SK-N-SH treated with all-trans-retinoic acid at 6 μM for 48 hours (cell line): ENCODE data around the gene C1orf56.

Source experiments
- CSRNP3 ChIP-seq: fragments of 250-450 bp; sonication (Bioruptor Pico); IDR thresholded peaks from 2 replicates; pipeline ENCODE4 v1.5.1; 2021; ENCODE audit warnings: mild to moderate bottlenecking, moderate library complexity
- ESRRG ChIP-seq: fragments of 250-450 bp; sonication (Bioruptor Pico); IDR thresholded peaks from 2 replicates; pipeline ENCODE4 v1.6.1; 2021; ENCODE audit warnings: mild to moderate bottlenecking
- PATZ1 ChIP-seq: fragments of 250-450 bp; sonication (Bioruptor Pico); IDR thresholded peaks from 2 replicates; pipeline ENCODE4 v1.8.0; 2020; ENCODE audit warnings: mild to moderate bottlenecking, moderate library complexity, borderline replicate concordance
- RARB ChIP-seq: fragments of 250-450 bp; sonication (Bioruptor Pico); IDR thresholded peaks from 2 replicates; pipeline ENCODE4 v1.8.0; 2021; ENCODE audit warnings: mild to moderate bottlenecking, moderate library complexity
- SNAI2 ChIP-seq: fragments of 250-450 bp; sonication (Bioruptor Pico); IDR thresholded peaks from 2 replicates; pipeline ENCODE4 v1.5.0; 2020; ENCODE audit warnings: mild to moderate bottlenecking, moderate library complexity
- TSHZ2 ChIP-seq: fragments of 250-450 bp; sonication (Bioruptor Pico); IDR thresholded peaks from 2 replicates; pipeline ENCODE4 v1.5.0; 2020; ENCODE audit warnings: mild to moderate bottlenecking, moderate library complexity
- ZC3H10 ChIP-seq: fragments of 250-450 bp; sonication (Bioruptor Pico); IDR thresholded peaks from 2 replicates; pipeline ENCODE4 v1.5.1; 2021; ENCODE audit warnings: mild to moderate bottlenecking, moderate library complexity
- ZFP3 ChIP-seq: fragments of 250-450 bp; sonication (Bioruptor Pico); IDR thresholded peaks from 2 replicates; pipeline ENCODE4 v1.5.0; 2020; ENCODE audit warnings: mild to moderate bottlenecking, moderate library complexity
- ZFP30 ChIP-seq: fragments of 450-650 bp; formaldehyde crosslinking; IDR thresholded peaks from 2 replicates; pipeline ENCODE4 v1.5.0; 2022; ENCODE audit warnings: mild to moderate bottlenecking, moderate library complexity
- ZNF70 ChIP-seq: fragments of 450-650 bp; formaldehyde crosslinking; IDR thresholded peaks from 2 replicates; pipeline ENCODE4 v1.5.0; 2020; ENCODE audit warnings: mild to moderate bottlenecking, moderate library complexity
- ZNF8 ChIP-seq: fragments of 450-650 bp; formaldehyde crosslinking; IDR thresholded peaks from 2 replicates; pipeline ENCODE4 v1.5.0; 2020; ENCODE audit warnings: mild to moderate bottlenecking, moderate library complexity

GRCh38 chr1:151060657-151061421, 13.3 kb downstream of the C1orf56 start:
- TF ChIP-seq PATZ1 (CRISPR knock-in tag) (no peak), SNAI2 (CRISPR knock-in tag) (no peak), ZC3H10 (CRISPR knock-in tag) (0 out of 2 replicates have a peak, but pooled peaks have one; percentile 12), RARB (CRISPR knock-in tag) (no peak), TSHZ2 (CRISPR knock-in tag) (no peak), ZNF8 (CRISPR knock-in tag) (no peak), ZNF70 (CRISPR knock-in tag) (no peak), ZFP30 (CRISPR knock-in tag) (no peak), CSRNP3 (CRISPR knock-in tag) (no peak), ZFP3 (CRISPR knock-in tag) (no peak), ESRRG (no peak)
